Measurements from ENCODE around the gene SPTB. TPM values are rescaled to one million over a fixed set of nuclear protein-coding genes. Genes with fewer than 3 reads are reported as not detected.

The SPTB gene
- polyA plus RNA-seq, 1 donor from 2014 or later: 0.06 TPM

DNA sequence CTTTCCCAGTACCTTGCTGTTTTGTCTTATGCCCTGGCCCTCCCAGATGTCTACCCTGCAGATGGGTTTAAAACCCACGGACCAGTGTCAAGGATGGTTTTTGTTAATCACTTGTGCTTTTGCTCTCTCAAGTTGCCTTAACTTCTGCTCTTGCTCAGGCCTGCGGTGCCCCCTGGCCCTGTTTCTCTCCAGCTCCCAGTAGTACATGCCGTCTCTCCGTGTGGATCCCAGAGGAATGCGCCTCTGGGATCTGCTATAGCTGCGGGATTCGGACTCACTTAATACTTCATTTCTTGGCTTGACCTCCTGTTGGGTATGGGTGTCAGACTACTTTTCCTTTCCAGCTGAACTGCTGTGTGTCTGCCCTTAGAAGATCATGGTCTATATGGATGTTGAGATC lies 160.9 kb downstream of the SPTB start:
- Mint-ChIP-seq H3K27ac (peak overlapping the region in 1 of 3 donors; percentile 41), H3K36me3 (peaks cover 4% of the 10 kb centered on the region), H3K4me1 (no peaks in the 10 kb centered on the region), H3K4me3 (no peak overlapping the region), H3K27me3 (peaks cover 13% of the 10 kb centered on the region), H3K9me3 (peaks cover 3 to 9% (median 5%) of the 10 kb centered on the region in 3 donors)

GRCh38 chr14:64717870-64718269 lies 161.8 kb downstream of the SPTB start:
- peaks cover 7 to 17% (median 7%) of the 10 kb centered on the region in 3 donors for H3K9me3 Mint-ChIP-seq
- peaks cover 13% of the 10 kb centered on the region for H3K27me3 Mint-ChIP-seq
- H3K4me3 Mint-ChIP-seq: no peak overlapping the region
- no peaks in the 10 kb centered on the region for H3K4me1 Mint-ChIP-seq
- no peak overlapping the region for H3K27ac Mint-ChIP-seq
- peaks cover 5% of the 10 kb centered on the region for H3K36me3 Mint-ChIP-seq

DNA sequence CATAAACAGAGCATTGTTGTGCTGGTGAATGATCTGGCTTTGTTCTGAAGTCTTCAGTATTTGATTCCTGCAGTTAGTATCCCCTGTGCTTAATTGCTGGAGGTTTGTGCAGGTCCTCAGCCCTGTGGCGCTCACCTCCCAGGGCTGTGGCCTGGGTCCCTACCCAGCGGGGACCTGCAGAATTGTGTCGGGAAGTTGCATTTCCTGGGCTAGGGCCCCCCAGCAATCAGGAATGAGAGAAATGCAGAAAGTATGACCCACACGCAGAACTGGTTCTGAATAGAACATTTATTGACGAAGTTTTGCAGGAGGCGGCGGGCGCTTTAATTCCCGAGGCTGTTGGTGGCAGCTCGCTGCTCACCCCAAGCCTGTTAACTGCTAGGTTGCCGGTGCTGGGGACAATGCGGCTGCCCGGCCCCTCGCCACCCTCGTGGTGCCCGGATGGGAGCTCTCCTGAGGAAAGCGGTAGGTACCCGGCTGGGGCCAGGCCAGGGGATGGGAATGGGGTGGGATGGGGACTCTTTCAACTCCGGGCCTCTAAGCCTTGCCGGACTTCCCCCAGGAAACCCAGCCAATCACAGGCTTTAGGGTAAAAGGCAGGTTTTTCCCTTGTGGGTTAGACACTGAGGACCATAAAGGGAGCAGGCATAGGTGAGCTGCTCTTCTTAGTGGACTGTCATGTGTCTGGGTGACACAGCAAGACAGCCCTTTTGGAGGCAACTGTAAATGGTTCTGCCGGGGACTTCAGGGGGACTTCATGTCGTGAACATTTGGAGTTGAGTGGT lies 163.9 kb downstream of the SPTB start:
- Mint-ChIP-seq H3K9me3 (peaks cover 9 to 20% (median 11%) of the 10 kb centered on the region in 3 donors), H3K4me1 (peaks cover 0 to 5% (median 0%) of the 10 kb centered on the region in 3 donors), H3K36me3 (peaks cover 5% of the 10 kb centered on the region), H3K4me3 (no peak overlapping the region), H3K27me3 (peaks cover 15% of the 10 kb centered on the region), H3K27ac (no peak overlapping the region)

DNA sequence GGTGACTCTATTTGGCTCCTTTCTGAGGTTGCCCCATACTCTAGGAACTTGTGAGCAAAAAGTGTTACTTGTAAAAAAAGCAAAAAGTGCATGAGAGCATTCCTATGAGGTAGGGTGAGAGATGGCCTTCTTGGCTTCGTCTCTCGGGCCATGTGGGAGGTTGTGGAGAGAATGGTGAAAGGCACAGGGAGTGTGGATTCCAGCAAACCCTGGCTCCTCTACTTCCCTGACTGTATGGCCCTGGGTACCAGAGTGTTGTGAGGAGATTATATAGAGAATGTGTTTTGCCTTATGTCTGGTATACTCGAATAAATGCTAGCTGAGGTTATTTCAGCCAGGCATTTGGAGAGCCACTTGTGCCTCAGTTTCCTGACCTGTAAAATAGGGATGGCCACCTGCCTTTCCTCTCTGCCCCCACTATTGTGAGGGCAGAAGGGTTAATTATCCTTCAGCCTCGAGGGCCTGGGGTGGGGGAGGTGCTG lies 164.5 kb downstream of the SPTB start:
- Mint-ChIP-seq H3K27me3 (peaks cover 14% of the 10 kb centered on the region), H3K27ac (peak overlapping the region in 1 of 3 donors; percentile 76), H3K36me3 (peaks cover 5% of the 10 kb centered on the region), H3K4me3 (no peak overlapping the region), H3K9me3 (peaks cover 9 to 20% (median 11%) of the 10 kb centered on the region in 3 donors), H3K4me1 (peaks cover 0 to 5% (median 0%) of the 10 kb centered on the region in 3 donors)

- Mint-ChIP-seq H3K4me3 (no peak overlapping the region), H3K27ac (peak overlapping the region in 1 of 3 donors; percentile 76)
Observed at GRCh38 chr14:64714432-64715025, 165.2 kb downstream of the SPTB start.

GRCh38 chr14:64713677-64714076 lies 166.0 kb downstream of the SPTB start:
- Mint-ChIP-seq H3K27ac (no peak overlapping the region), H3K36me3 (peaks cover 4% of the 10 kb centered on the region), H3K4me1 (peaks cover 8 to 14% (median 9%) of the 10 kb centered on the region in 3 donors)

More at GRCh38 chr14:64714432-64715025, 165.2 kb downstream of the SPTB start:
- peaks cover 14% of the 10 kb centered on the region for H3K27me3 Mint-ChIP-seq
- peaks cover under 1 to 6% (median 2%) of the 10 kb centered on the region in 3 donors for H3K4me1 Mint-ChIP-seq
- peaks cover 5% of the 10 kb centered on the region for H3K36me3 Mint-ChIP-seq
- peaks cover 9 to 20% (median 11%) of the 10 kb centered on the region in 3 donors for H3K9me3 Mint-ChIP-seq

DNA sequence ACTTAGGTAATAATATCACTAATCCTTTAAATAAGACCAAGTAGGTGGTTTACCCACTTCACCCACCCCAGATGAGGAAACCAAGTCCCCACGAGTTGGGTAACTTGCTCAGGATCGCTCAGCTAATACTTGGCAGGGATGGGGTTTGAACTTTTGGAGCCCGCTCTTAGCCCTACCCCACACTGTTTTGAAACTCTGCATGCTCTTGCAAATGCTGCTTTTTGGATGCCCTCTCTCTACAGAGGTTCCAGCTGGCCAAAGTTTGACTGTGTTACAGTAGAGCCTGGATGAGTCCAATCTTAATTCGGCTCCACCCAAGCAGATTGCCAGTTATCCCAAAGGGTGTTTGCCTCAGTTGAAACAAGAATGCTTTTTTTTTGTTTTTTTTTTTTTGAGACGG lies 168.7 kb downstream of the SPTB start:
- peaks cover 9 to 20% (median 11%) of the 10 kb centered on the region in 3 donors for H3K9me3 Mint-ChIP-seq
- peaks cover 11 to 26% (median 11%) of the 10 kb centered on the region in 3 donors for H3K4me1 Mint-ChIP-seq
- H3K4me3 Mint-ChIP-seq: no peak overlapping the region
- peaks cover 15% of the 10 kb centered on the region for H3K27me3 Mint-ChIP-seq
- peaks cover 2% of the 10 kb centered on the region for H3K36me3 Mint-ChIP-seq
- no peak overlapping the region for H3K27ac Mint-ChIP-seq

More at GRCh38 chr14:64713677-64714076, 166.0 kb downstream of the SPTB start:
- Mint-ChIP-seq H3K9me3 (peaks cover 9 to 20% (median 11%) of the 10 kb centered on the region in 3 donors), H3K4me3 (no peak overlapping the region), H3K27me3 (peaks cover 16% of the 10 kb centered on the region)

DNA sequence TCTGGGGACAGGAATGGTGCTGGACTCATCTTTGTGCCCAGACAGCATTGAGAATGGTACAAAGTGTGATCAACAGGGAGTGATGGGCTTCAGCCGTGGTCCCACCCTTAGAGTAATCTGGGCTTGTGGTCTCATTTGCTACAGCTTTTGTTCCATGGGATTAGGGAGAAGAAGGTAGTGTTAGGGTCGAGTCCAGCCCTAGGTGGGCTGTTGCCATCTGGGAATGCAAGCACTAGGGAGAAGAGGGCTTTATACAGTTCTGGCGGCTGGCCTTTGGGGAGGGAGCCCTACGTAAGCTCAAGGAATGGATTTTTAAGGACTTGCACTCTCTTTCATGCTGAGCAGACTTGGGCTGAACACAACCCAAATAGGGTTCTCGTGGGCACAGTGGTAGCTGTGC lies 170.6 kb downstream of the SPTB start:
- Mint-ChIP-seq H3K9me3 (peaks cover 6 to 16% (median 7%) of the 10 kb centered on the region in 3 donors), H3K27ac (peak overlapping the region in 1 of 3 donors; percentile 89), H3K4me3 (peak overlapping the region in 2 of 4 donors; percentile 28 to 73)

DNA sequence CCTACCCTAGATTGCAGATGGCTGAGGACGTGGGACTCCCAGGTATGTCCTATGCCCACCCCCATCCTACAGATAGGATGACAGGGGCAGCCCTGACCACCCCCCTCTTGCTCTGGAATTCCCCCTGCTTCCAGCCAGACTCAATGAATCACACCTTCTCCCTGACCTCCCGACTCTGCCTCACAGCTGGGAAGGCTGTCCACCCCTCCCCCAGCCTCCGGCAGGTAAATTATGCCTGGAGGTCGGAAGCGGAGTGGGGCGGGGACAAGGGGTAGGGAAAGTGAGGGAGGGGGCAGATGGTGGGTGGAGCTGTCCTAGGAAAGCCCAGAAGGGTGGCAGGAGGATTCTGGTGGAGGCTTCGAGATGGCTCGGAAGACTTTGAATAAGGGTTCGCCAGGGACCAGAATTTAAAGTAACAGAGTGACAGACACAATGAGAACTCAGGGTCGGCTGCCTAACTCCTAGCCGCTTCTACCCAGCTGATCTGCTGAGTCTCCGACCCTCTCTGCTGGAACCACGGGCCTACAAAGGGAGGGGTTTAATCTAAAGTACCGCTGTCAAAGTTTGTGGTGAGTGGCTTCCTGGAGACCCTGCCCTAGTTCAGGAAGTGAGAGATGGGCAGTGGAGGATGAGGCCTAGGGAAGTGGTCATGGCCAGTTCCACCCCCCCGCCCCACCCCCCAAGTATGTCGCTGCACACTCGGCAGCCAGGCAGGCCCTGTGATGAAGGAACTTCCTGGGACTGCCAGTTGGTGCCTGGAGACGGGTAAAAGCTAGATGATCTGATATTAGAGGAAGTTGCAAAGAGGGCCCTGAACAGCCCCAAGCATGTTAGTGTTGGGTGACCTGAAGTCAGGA lies 171.3 kb downstream of the SPTB start:
- Mint-ChIP-seq H3K27ac (peak overlapping the region in 1 of 3 donors; percentile 89), H3K4me1 (peaks cover 13 to 38% (median 23%) of the 10 kb centered on the region in 3 donors), H3K36me3 (peaks cover 2% of the 10 kb centered on the region), H3K9me3 (peaks cover 4 to 8% (median 5%) of the 10 kb centered on the region in 3 donors), H3K27me3 (peaks cover 30% of the 10 kb centered on the region), H3K4me3 (peak overlapping the region in 2 of 4 donors; percentile 58 to 73)

More for the DNA sequence above, 170.6 kb downstream of the SPTB start:
- Mint-ChIP-seq H3K36me3 (peaks cover 2% of the 10 kb centered on the region), H3K4me1 (peaks cover 13 to 33% (median 18%) of the 10 kb centered on the region in 3 donors), H3K27me3 (peaks cover 22% of the 10 kb centered on the region)

DNA sequence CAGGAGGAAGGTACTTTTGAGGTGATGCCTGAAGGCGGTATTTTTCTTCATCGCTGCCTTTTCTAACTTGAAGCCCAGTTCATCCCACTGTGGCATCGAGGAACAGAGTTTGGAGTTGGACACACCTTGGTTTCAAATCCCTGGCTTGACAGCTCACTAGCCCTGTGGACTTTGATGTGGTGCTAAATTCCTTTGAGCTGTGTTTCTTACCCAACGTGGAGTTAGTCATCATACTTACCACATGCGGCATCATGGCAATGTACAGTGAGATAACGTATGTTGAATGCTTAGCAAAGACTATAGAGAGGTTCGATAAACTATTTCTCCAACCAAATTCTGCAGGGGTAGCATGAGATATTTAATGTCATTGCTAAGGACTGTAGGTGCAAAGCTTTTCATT lies 172.0 kb downstream of the SPTB start:
- no peaks in the 10 kb centered on the region for H3K36me3 Mint-ChIP-seq
- H3K4me1 Mint-ChIP-seq: peaks cover 17 to 42% (median 28%) of the 10 kb centered on the region in 3 donors
- H3K27me3 Mint-ChIP-seq: peaks cover 35% of the 10 kb centered on the region
- H3K27ac Mint-ChIP-seq: no peak overlapping the region
- peaks cover under 1 to 2% (median under 1%) of the 10 kb centered on the region in 3 donors for H3K9me3 Mint-ChIP-seq
- peak overlapping the region in 1 of 4 donors; percentile 14 for H3K4me3 Mint-ChIP-seq

GRCh38 chr14:64706593-64707193 lies 173.0 kb downstream of the SPTB start:
- Mint-ChIP-seq H3K27ac (no peak overlapping the region), H3K4me1 (peaks cover 17 to 39% (median 30%) of the 10 kb centered on the region in 3 donors), H3K36me3 (no peaks in the 10 kb centered on the region), H3K4me3 (peak overlapping the region in 3 of 4 donors; percentile 28 to 87 (median 28)), H3K9me3 (no peaks in the 10 kb centered on the region), H3K27me3 (peaks cover 41% of the 10 kb centered on the region)

GRCh38 chr14:64706119-64706592 lies 173.6 kb downstream of the SPTB start:
- no peak overlapping the region for H3K27ac Mint-ChIP-seq
- H3K4me3 Mint-ChIP-seq: peak overlapping the region in 3 of 4 donors; percentile 28 to 87 (median 82)
- no peaks in the 10 kb centered on the region for H3K9me3 Mint-ChIP-seq
- no peaks in the 10 kb centered on the region for H3K36me3 Mint-ChIP-seq
- peaks cover 46% of the 10 kb centered on the region for H3K27me3 Mint-ChIP-seq
- peaks cover 17 to 39% (median 30%) of the 10 kb centered on the region in 3 donors for H3K4me1 Mint-ChIP-seq

DNA sequence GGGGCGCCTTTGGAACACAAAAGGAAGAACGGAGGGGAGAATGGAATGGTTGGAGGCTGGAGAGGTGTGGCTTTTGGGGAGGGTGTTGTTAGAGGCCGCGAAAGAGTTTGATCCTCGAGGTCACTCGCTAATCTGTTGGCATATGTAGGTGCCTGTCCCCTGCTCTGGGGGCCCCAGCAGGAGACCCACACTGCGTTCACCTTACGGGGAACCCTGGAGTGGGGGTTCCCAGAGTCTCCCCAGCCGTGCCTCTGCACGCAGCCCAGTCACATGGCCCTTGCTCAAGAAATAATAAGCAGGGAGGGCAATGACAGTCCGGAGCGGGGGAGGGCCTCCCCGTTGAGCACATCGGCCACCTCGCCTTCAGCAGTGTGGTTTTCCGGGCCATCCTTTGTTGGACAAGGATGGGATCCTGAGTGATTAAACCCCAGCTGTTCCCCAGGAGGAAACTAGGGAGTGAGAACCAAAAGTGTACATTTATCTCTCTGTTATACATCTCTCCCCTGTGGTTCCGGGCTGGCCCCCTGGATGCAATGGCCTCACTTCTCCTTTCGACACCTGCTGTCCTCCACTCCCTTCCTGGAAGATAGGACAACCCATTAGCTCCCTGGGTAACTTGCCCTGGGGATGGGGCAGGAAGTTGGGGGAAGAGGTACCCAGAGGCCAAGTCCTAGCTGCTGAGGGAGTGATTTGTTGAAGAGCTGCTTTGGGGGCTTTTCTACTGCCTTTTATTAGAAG lies 174.2 kb downstream of the SPTB start:
- no peaks in the 10 kb centered on the region for H3K36me3 Mint-ChIP-seq
- H3K4me3 Mint-ChIP-seq: peak overlapping the region; percentile 28 to 87 (median 67)
- peaks cover 50% of the 10 kb centered on the region for H3K27me3 Mint-ChIP-seq
- no peaks in the 10 kb centered on the region for H3K9me3 Mint-ChIP-seq
- peaks cover 17 to 39% (median 30%) of the 10 kb centered on the region in 3 donors for H3K4me1 Mint-ChIP-seq
- H3K27ac Mint-ChIP-seq: peak overlapping the region in 1 of 3 donors; percentile 62
